Lower lobe of right lung (tissue), 2 donors: ENCODE results near the gene TRIM7. TPM values are rescaled to one million over a fixed set of nuclear protein-coding genes. Genes with fewer than 3 reads are reported as not detected.

ENCODE experiments used
- ATAC-seq, 2 donors: fragments of 200-7000 bp; cut with Tn5 transposase; one replicate each; pipeline ENCODE4 v1.9.1; 2020 to 2022; ENCODE audit warnings: mild to moderate bottlenecking in 2 of 2, moderate library complexity in 2 of 2
- DNase-seq: peaks from one replicate; pipeline ENCODE4 v3.0.0-alpha.2; 2020
- H3K27ac ChIP-seq: fragments of 200-600 bp; one replicate; pipeline ENCODE4 v1.8.0; 2022
- H3K27me3 ChIP-seq: fragments of 200-600 bp; one replicate; pipeline ENCODE4 v1.8.0; 2022; ENCODE audit warnings: low read depth
- H3K36me3 ChIP-seq: fragments of 200-600 bp; one replicate; pipeline ENCODE4 v1.8.0; 2022; ENCODE audit warnings: mild to moderate bottlenecking
- H3K4me1 ChIP-seq: fragments of 200-600 bp; one replicate; pipeline ENCODE4 v1.8.0; 2022
- H3K4me3 ChIP-seq: fragments of 200-600 bp; one replicate; pipeline ENCODE4 v1.8.0; 2022; ENCODE audit warnings: mild to moderate bottlenecking
- H3K9me3 ChIP-seq: fragments of 200-600 bp; one replicate; pipeline ENCODE4 v1.8.0; 2022
- CTCF ChIP-seq: fragments of 200-600 bp; IDR thresholded peaks from one replicate; pipeline ENCODE4 v1.8.0; 2022; ENCODE audit warnings: antibody characterized with exemption, mild to moderate bottlenecking
- intact Hi-C: fragments of 100-400 bp; cut with DNase I; formaldehyde crosslinking; loops from one replicate; pipeline ENCODE4 v1.11.0; 2022
- total RNA-seq: library from RNA; stranded (reverse); fragmentation: NEBNext Ultra II Directional; extraction: Animal tissue kit (Norgen Biotek cat#: 25700); gene quantifications from one replicate; pipeline ENCODE4 v1.2.1, GENCODE V29; 2021
- donor health status: DM: no; HTN: yes; CAD: no; lungs with severe emphysema.

The TRIM7 gene
- total RNA-seq, 1 donor from 2014 or later = 4.3 TPM

- Histone ChIP-seq H3K27ac (no peak overlapping the region), H3K4me3 (no peak overlapping the region), H3K36me3 (peaks cover 93% of the 10 kb centered on the region), H3K27me3 (no peaks in the 10 kb centered on the region), H3K9me3 (no peaks in the 10 kb centered on the region), H3K4me1 (no peaks in the 10 kb centered on the region)
- TF ChIP-seq CTCF = no peak
- DNase-seq = no peak
- ATAC-seq = peak; percentile 7 to 10
- intact Hi-C loops = no loop called here
Measured at GRCh38 chr5:181234455-181235306, 29.7 kb upstream of the TRIM7 start.

- no peaks in the 10 kb centered on the region for H3K27me3 ChIP-seq
- H3K4me3 ChIP-seq = no peak overlapping the region
- ATAC-seq = peak in 1 of 2 donors; percentile 7
- H3K36me3 ChIP-seq = peaks cover 91% of the 10 kb centered on the region
- no peak for TF ChIP-seq CTCF
- no peak for DNase-seq
- H3K27ac ChIP-seq = no peak overlapping the region
- H3K4me1 ChIP-seq = no peaks in the 10 kb centered on the region
- H3K9me3 ChIP-seq = no peaks in the 10 kb centered on the region
- intact Hi-C loops = no loop called here
Measured at GRCh38 chr5:181233801-181234454, 28.9 kb upstream of the TRIM7 start.

- Histone ChIP-seq H3K27me3 (no peaks in the 10 kb centered on the region), H3K4me1 (no peaks in the 10 kb centered on the region), H3K4me3 (no peak overlapping the region), H3K36me3 (peaks cover 84% of the 10 kb centered on the region), H3K27ac (no peak overlapping the region), H3K9me3 (no peaks in the 10 kb centered on the region)
- TF ChIP-seq CTCF = no peak
- ATAC-seq (no peak), DNase-seq (no peak)
- intact Hi-C loops = no loop called here
Measured at GRCh38 chr5:181233088-181233800, 28.2 kb upstream of the TRIM7 start.

GRCh38 chr5:181232593-181232992 lies 27.6 kb upstream of the TRIM7 start:
- no peak for DNase-seq
- no peak for ATAC-seq
- Histone ChIP-seq H3K9me3 (no peaks in the 10 kb centered on the region), H3K27ac (no peak overlapping the region), H3K4me1 (no peaks in the 10 kb centered on the region), H3K4me3 (no peak overlapping the region), H3K27me3 (no peaks in the 10 kb centered on the region), H3K36me3 (peaks cover 77% of the 10 kb centered on the region)
- no peak for TF ChIP-seq CTCF
- intact Hi-C loops = no loop called here

GRCh38 chr5:181231432-181231831 lies 26.4 kb upstream of the TRIM7 start:
- DNase-seq (no peak), ATAC-seq (no peak)
- Histone ChIP-seq H3K27ac (no peak overlapping the region), H3K9me3 (no peaks in the 10 kb centered on the region), H3K36me3 (peaks cover 77% of the 10 kb centered on the region), H3K4me1 (no peaks in the 10 kb centered on the region), H3K27me3 (no peaks in the 10 kb centered on the region), H3K4me3 (no peak overlapping the region)
- TF ChIP-seq CTCF = no peak
- intact Hi-C loops = no loop called here
